ENCODE measurements around the gene FHIT. TPM values are rescaled to one million over a fixed set of nuclear protein-coding genes. Genes with fewer than 3 reads are reported as not detected.

FHIT gene
- total RNA-seq, 1 experiment from 2014 or later = 9.8 TPM

DNA sequence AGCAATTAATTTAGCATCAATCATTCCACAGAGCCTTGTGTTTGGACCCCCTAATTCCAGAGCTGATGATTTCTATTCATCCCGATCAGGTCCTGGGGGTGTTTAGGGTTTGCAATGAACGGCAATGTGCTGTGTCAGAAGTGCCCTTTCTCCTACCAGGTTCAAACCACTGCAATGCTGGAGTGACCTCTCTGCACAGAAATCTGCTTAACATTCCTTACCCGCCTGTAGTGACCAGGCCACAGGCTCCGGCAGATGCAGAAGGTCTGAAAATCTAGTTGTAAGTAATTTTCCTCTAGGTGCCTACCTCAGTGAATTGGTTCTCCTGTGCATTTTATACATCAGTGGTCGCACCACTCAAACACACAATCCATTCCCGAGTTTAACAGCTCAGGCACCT, 1476.1 kb downstream of the FHIT start:
- no peak for TF ChIP-seq EZH2 (IDR thresholded peaks at IDR 0.05; ENCODE audit: low read depth)
- TF ChIP-seq, protein P1, sequence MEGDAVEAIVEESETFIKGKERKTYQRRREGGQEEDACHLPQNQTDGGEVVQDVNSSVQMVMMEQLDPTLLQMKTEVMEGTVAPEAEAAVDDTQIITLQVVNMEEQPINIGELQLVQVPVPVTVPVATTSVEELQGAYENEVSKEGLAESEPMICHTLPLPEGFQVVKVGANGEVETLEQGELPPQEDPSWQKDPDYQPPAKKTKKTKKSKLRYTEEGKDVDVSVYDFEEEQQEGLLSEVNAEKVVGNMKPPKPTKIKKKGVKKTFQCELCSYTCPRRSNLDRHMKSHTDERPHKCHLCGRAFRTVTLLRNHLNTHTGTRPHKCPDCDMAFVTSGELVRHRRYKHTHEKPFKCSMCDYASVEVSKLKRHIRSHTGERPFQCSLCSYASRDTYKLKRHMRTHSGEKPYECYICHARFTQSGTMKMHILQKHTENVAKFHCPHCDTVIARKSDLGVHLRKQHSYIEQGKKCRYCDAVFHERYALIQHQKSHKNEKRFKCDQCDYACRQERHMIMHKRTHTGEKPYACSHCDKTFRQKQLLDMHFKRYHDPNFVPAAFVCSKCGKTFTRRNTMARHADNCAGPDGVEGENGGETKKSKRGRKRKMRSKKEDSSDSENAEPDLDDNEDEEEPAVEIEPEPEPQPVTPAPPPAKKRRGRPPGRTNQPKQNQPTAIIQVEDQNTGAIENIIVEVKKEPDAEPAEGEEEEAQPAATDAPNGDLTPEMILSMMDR (conservative IDR thresholded peaks at IDR 0.05) = no peak
- intact Hi-C loops (cut with micrococcal nuclease; ENCODE audit: unreplicated experiment) = no loop called here
- POLR2A ChIA-PET (ENCODE audit: unreplicated experiment) = no interaction called here

DNA sequence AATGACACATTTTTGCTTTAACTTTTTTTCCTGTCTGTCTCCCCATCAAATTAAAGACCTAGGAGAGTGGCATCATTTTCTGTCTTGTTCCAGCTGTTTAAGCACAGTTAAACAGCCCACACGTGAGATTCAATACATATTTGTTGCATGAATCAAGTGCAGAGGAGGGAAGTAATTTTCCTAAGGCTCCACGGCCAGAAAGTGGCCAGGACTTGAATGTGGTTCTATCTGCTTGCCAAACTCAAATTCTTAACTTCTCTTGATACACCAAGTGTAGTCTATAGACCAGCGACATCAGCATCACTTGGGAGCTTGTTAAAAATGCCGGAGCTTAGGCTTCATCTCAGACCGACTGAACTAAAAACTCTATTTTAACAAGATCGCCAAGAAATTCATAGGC, 1476.6 kb downstream of the FHIT start:
- no peak for TF ChIP-seq EZH2 (IDR thresholded peaks at IDR 0.05; ENCODE audit: low read depth)
- TF ChIP-seq, protein P1 (conservative IDR thresholded peaks at IDR 0.05) = no peak
- Histone ChIP-seq H3K27me3 (ENCODE audit: insufficient read depth, low read depth) (no peaks in the 10 kb centered on the region), H2AFZ (no peak overlapping the region), H3K9me2 (ENCODE audit: insufficient read depth) (no peaks in the 10 kb centered on the region), H3K4me3 (no peak overlapping the region), H3K9me3 (ENCODE audit: insufficient read depth, low read depth) (no peaks in the 10 kb centered on the region), H3K36me3 (ENCODE audit: low read depth) (no peaks in the 10 kb centered on the region), H3K27ac (no peak overlapping the region), H3F3A (ENCODE audit: insufficient read depth, low read depth) (no peaks in the 10 kb centered on the region), H3K4me2 (no peak overlapping the region), H3K4me1 (replicated peaks; ENCODE audit: insufficient read depth) (no peaks in the 10 kb centered on the region), H4K20me1 (ENCODE audit: insufficient read depth) (no peaks in the 10 kb centered on the region), H3K79me2 (ENCODE audit: low read depth) (no peaks in the 10 kb centered on the region)
- ChIA-PET CTCF (no interaction called here), POLR2A (ENCODE audit: unreplicated experiment) (no interaction called here)
- intact Hi-C loops (cut with micrococcal nuclease; ENCODE audit: unreplicated experiment) = no loop called here
- BruUV-seq (replicated peaks) = no TSS peak
- DNase-seq = no peak

More for the DNA sequence above, 1476.1 kb downstream of the FHIT start:
- Histone ChIP-seq H3K36me3 (ENCODE audit: low read depth) (no peaks in the 10 kb centered on the region), H3K4me1 (replicated peaks; ENCODE audit: insufficient read depth) (no peaks in the 10 kb centered on the region), H3K4me3 (no peak overlapping the region), H2AFZ (no peak overlapping the region), H3K27me3 (ENCODE audit: insufficient read depth, low read depth) (no peaks in the 10 kb centered on the region), H3K4me2 (no peak overlapping the region), H3F3A (ENCODE audit: insufficient read depth, low read depth) (no peaks in the 10 kb centered on the region), H3K79me2 (ENCODE audit: low read depth) (no peaks in the 10 kb centered on the region), H4K20me1 (ENCODE audit: insufficient read depth) (no peaks in the 10 kb centered on the region), H3K27ac (no peak overlapping the region), H3K9me3 (ENCODE audit: insufficient read depth, low read depth) (no peaks in the 10 kb centered on the region), H3K9me2 (ENCODE audit: insufficient read depth) (no peaks in the 10 kb centered on the region)
- CTCF ChIA-PET = no interaction called here
- DNase-seq = no peak
- BruUV-seq (replicated peaks) = no TSS peak

DNA sequence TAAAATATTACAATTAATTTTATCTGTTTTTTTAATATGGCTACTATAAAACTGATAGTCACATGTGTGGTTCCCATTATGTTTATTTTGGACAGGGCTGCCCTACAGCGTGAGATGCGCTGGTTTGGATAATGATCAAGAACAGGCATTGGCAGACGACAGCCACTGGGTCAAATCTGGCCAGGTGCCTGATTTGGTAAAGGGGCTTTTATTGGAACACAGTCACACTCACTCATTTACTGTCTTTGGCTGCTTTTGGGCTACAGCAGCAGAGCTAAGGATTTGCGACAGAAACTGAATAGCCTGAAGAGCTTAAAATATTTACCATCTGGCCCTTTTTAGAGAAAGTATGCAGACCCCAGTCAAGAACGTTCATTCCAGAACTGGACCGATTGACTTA, 1477.3 kb downstream of the FHIT start:
- no peaks in the 10 kb centered on the region for H4K20me1 ChIP-seq (ENCODE audit: insufficient read depth)
- no peaks in the 10 kb centered on the region for H3K9me2 ChIP-seq (ENCODE audit: insufficient read depth)
- no peak for DNase-seq
- intact Hi-C loops (cut with micrococcal nuclease; ENCODE audit: unreplicated experiment) = no loop called here
- H3K4me1 ChIP-seq (replicated peaks; ENCODE audit: insufficient read depth) = no peaks in the 10 kb centered on the region
- no peak overlapping the region for H3K4me2 ChIP-seq
- H3K36me3 ChIP-seq (ENCODE audit: low read depth) = no peaks in the 10 kb centered on the region
- TF ChIP-seq, protein P1 (conservative IDR thresholded peaks at IDR 0.05) = no peak
- no peak for TF ChIP-seq EZH2 (IDR thresholded peaks at IDR 0.05; ENCODE audit: low read depth)
- no peaks in the 10 kb centered on the region for H3K9me3 ChIP-seq (ENCODE audit: insufficient read depth, low read depth)
- H3K27ac ChIP-seq = no peak overlapping the region
- no TSS peak for BruUV-seq (replicated peaks)
- H3K27me3 ChIP-seq (ENCODE audit: insufficient read depth, low read depth) = no peaks in the 10 kb centered on the region
- ChIA-PET CTCF (no interaction called here), POLR2A (ENCODE audit: unreplicated experiment) (no interaction called here)
- no peak overlapping the region for H2AFZ ChIP-seq
- no peaks in the 10 kb centered on the region for H3K79me2 ChIP-seq (ENCODE audit: low read depth)
- no peak overlapping the region for H3K4me3 ChIP-seq
- no peaks in the 10 kb centered on the region for H3F3A ChIP-seq (ENCODE audit: insufficient read depth, low read depth)

Measured in PC-9 (cell line).